Karpas-422 (cell line): Measurements from ENCODE around the gene SPANXN2. TPM values are rescaled to one million over a fixed set of nuclear protein-coding genes. Genes with fewer than 3 reads are reported as not detected.
"Not testable (repeated sequence)": the region's sequence is repeated elsewhere in the genome, so short reads cannot be mapped to it uniquely, and the experiment has no call there.

Experiments used
- DNase-seq: peaks from one replicate; pipeline ENCODE4 v3.0.0-alpha.2; 2015
- H2AFZ ChIP-seq: fragments of 200-600 bp; sonication (generic); 2 replicates; pipeline ENCODE4 v1.6.1; 2014; ENCODE audit warnings: antibody characterized with exemption, low read length, mixed read lengths
- H3K27ac ChIP-seq: fragments of 200-600 bp; sonication (generic); 2 replicates; pipeline ENCODE4 v1.5.1; 2014; ENCODE audit warnings: mild to moderate bottlenecking, low read length, moderate library complexity
- H3K27me3 ChIP-seq: fragments of 200-600 bp; sonication (generic); 2 replicates; pipeline ENCODE4 v1.6.1; 2014; ENCODE audit warnings: low read length, mixed read lengths
- H3K36me3 ChIP-seq: fragments of 200-600 bp; sonication (generic); 2 replicates; pipeline ENCODE4 v1.6.1; 2014; ENCODE audit warnings: low read length, mixed read lengths; ENCODE audit not compliant: insufficient read depth
- H3K4me1 ChIP-seq: fragments of 200-600 bp; sonication (generic); 2 replicates; pipeline ENCODE4 v1.6.1; 2014; ENCODE audit warnings: mild to moderate bottlenecking, low read length, mixed read lengths
- H3K4me2 ChIP-seq: fragments of 200-600 bp; sonication (generic); 2 replicates; pipeline ENCODE4 v1.6.1; 2014; ENCODE audit warnings: low read length, low read depth, mild to moderate bottlenecking; ENCODE audit not compliant: poor library complexity, severe bottlenecking
- H3K4me3 ChIP-seq: fragments of 200-600 bp; sonication (generic); 2 replicates; pipeline ENCODE4 v1.5.1; 2014; ENCODE audit warnings: mild to moderate bottlenecking, antibody characterized with exemption, low read length, mixed read lengths
- H3K79me2 ChIP-seq: fragments of 200-600 bp; sonication (generic); 2 replicates; pipeline ENCODE4 v1.6.1; 2014; ENCODE audit warnings: mild to moderate bottlenecking, low read length, mixed read lengths
- H3K9ac ChIP-seq: fragments of 200-600 bp; sonication (generic); 2 replicates; pipeline ENCODE4 v1.6.0; 2014; ENCODE audit warnings: low read length
- H3K9me2 ChIP-seq: fragments of 200-600 bp; sonication (generic), shearing (Covaris generic); replicated peaks from 2 replicates; pipeline ENCODE4 v1.6.0; 2014; ENCODE audit warnings: mild to moderate bottlenecking, low read length, moderate library complexity; ENCODE audit not compliant: insufficient read depth
- H3K9me3 ChIP-seq: fragments of 300-700, 200-600 bp; sonication (generic); 2 replicates; pipeline ENCODE4 v1.6.1; 2014; ENCODE audit warnings: low read length, mixed read lengths
- H4K20me1 ChIP-seq: fragments of 200-600 bp; sonication (generic); 2 replicates; pipeline ENCODE4 v1.6.1; 2014; ENCODE audit warnings: mild to moderate bottlenecking, antibody characterized with exemption, low read length, low read depth; ENCODE audit not compliant: insufficient read depth
- total RNA-seq: library from RNA; depleted of rRNA; stranded (reverse); fragments of >200 nt; shearing (Covaris generic); gene quantifications from 2 replicates; pipeline ENCODE4 v1.2.3, GENCODE V29; 2014; ENCODE audit warnings: low replicate concordance; rRNA removed

Gene SPANXN2, protein sequence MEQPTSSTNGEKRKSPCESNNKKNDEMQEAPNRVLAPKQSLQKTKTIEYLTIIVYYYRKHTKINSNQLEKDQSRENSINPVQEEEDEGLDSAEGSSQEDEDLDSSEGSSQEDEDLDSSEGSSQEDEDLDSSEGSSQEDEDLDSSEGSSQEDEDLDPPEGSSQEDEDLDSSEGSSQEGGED
- total RNA-seq, result not detected in 2 replicates

DNA sequence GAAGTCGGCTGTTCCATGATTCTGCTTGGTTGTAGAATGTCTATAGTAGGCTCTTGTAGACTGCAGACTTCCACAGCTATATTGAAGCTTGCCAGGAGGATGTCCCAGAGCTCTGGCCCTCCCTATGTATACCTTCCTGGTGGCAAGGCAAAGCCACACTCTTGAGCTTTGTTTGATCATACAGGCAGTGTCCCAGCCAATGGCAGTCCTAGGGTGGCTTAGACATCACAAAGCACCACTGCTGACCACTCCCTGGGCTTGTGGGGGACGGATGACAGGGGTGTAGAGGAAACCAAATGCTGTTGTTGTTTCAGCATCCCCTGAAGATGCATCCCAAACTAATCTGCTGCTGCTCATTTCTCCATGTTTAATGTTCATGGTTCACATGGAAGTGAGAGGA, at the start of gene SPANXN2:
Gene SPANXN2 (minus strand): TSS at position 101 of the 400 bp plus-strand sequence. CDS start 84 bp downstream, at position 17.
- not testable (repeated sequence) for H3K27ac ChIP-seq, H3K36me3 ChIP-seq, H3K4me2 ChIP-seq, H3K4me3 ChIP-seq, H2AFZ ChIP-seq, H3K9ac ChIP-seq, H3K9me2 ChIP-seq, H4K20me1 ChIP-seq, H3K9me3 ChIP-seq, DNase-seq, H3K27me3 ChIP-seq, H3K79me2 ChIP-seq, H3K4me1 ChIP-seq

DNA sequence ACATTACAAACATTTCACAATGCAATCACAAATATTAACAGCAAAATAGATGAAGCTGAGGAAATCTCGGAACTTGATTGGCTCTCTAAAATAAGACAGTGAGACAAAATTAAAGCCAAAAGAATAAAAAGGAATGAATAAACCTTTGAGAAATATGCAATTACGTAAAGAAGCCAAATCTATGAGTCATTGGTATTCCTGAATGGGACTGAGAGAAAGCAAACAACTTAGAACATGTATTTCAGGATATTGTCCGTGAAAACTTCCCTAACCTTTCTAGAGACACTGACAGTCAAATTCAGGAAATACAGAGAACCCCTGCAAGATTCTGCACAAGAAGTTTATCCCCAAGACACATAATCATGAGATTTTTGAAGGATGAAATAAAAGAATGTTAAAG, 48.4 kb upstream of the SPANXN2 start:
- Histone ChIP-seq H2AFZ (no peak overlapping the region), H3K79me2 (no peaks in the 10 kb centered on the region), H3K4me2 (no peak overlapping the region), H3K4me1 (no peaks in the 10 kb centered on the region), H3K4me3 (no peak overlapping the region), H3K27me3 (no peaks in the 10 kb centered on the region), H3K9me2 (no peaks in the 10 kb centered on the region), H3K27ac (no peak overlapping the region), H3K9me3 (0 out of 2 replicates have a peak, but pooled peaks cover 4% of the 10 kb centered on the region), H4K20me1 (no peaks in the 10 kb centered on the region), H3K36me3 (no peaks in the 10 kb centered on the region), H3K9ac (no peak overlapping the region)
- DNase-seq, result no peak

DNA sequence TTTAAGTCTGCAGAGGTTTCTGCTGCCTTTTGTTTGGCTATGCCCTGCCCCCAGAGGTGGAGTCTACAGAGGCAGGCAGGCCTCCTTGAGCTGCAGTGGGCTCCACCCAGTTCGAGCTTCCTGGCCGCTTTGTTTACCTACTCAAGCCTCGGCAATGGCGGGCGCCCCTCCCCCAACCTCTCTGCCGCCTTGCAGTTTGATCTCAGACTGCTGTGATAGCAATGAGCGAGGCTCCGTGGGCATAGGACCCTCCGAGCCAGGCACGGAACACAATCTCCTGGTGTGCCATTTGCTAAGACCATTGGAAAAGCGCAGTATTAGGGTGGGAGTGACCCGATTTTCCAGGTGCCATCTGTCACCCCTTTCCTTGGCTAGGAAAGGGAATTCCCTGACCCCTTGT, 47.2 kb upstream of the SPANXN2 start:
- not testable (repeated sequence) for H3K36me3 ChIP-seq, H4K20me1 ChIP-seq, H3K79me2 ChIP-seq, H3K4me1 ChIP-seq, H3K27ac ChIP-seq, H2AFZ ChIP-seq, H3K9ac ChIP-seq, DNase-seq, H3K9me3 ChIP-seq, H3K4me3 ChIP-seq, H3K9me2 ChIP-seq, H3K27me3 ChIP-seq, H3K4me2 ChIP-seq

DNA sequence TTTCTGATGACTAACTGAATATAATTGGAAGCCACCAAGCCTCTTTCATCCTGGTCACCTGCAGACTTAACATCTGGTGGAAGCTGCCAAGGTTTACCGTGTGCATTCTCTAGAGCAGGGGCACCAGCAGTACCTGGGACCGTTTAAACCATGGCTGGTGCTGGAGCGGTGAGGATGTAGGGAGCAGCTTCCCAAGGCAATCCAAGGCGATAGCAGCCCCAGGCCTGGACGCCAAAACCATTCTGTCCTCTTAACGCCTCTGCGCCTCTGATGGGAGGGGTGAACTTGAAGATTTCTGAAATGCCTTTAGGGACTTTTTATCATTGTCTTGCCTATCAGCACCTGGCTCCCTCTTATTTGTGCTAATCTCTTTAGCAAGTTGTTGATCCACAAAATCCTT, 37.3 kb upstream of the SPANXN2 start:
- no peaks in the 10 kb centered on the region for H3K27me3 ChIP-seq
- no peak overlapping the region for H2AFZ ChIP-seq
- H3K4me2 ChIP-seq, result no peak overlapping the region
- DNase-seq, result no peak
- H3K9me3 ChIP-seq, result peaks cover 5% of the 10 kb centered on the region
- no peaks in the 10 kb centered on the region for H3K9me2 ChIP-seq
- no peak overlapping the region for H3K27ac ChIP-seq
- H3K4me1 ChIP-seq, result no peaks in the 10 kb centered on the region
- no peaks in the 10 kb centered on the region for H4K20me1 ChIP-seq
- no peak overlapping the region for H3K4me3 ChIP-seq
- H3K9ac ChIP-seq, result no peak overlapping the region
- no peaks in the 10 kb centered on the region for H3K36me3 ChIP-seq
- no peaks in the 10 kb centered on the region for H3K79me2 ChIP-seq

DNA sequence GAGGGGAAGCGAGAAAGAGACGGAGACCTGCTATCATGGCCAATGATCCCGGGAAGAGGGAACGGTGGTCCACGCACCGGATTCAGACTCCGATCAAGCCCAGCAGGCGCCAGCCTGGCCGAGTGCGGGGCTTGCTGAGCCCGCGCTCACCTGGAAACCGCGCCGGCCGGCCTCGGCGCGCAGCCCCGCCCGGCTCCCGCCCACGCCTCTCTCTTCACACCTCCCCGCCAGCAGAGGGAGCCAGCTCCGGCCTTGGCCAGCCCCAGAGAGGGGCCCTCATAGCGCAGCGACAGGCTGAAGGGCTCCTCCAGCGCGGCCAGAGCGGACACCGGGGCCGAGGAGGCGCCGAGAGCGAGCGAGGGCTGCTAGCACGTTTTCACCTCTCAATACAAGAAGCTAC, 36.8 kb upstream of the SPANXN2 start:
- no peaks in the 10 kb centered on the region for H3K4me1 ChIP-seq
- no peak overlapping the region for H3K27ac ChIP-seq
- no peak for DNase-seq
- H3K79me2 ChIP-seq, result no peaks in the 10 kb centered on the region
- no peak overlapping the region for H2AFZ ChIP-seq
- H3K4me2 ChIP-seq, result no peak overlapping the region
- H3K4me3 ChIP-seq, result no peak overlapping the region
- H3K9ac ChIP-seq, result no peak overlapping the region
- H3K9me3 ChIP-seq, result peaks cover 5% of the 10 kb centered on the region
- H4K20me1 ChIP-seq, result no peaks in the 10 kb centered on the region
- H3K36me3 ChIP-seq, result no peaks in the 10 kb centered on the region
- no peaks in the 10 kb centered on the region for H3K9me2 ChIP-seq
- no peaks in the 10 kb centered on the region for H3K27me3 ChIP-seq

DNA sequence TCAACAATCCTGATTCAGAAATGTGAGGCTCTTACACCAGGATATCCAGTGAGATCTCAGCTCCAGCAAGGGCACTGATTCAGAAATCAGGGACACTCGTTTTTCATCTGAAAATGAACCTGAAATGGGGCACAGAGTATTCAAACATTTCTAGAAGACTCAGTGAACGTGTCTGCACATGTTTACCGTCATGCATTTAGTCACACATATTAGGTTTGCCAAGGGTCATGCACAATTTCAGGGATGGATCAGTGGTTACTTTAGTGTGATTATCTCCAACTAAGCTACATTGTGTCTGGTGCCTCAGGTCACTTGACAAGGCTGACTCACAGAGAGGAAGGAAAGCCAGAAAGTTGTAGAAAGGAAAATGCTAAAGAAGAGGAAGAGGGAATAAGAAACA, 33.6 kb upstream of the SPANXN2 start:
- H3K4me3 ChIP-seq, result no peak overlapping the region
- no peak overlapping the region for H3K9ac ChIP-seq
- DNase-seq, result no peak
- peaks cover 5% of the 10 kb centered on the region for H3K9me3 ChIP-seq
- no peak overlapping the region for H2AFZ ChIP-seq
- no peaks in the 10 kb centered on the region for H3K36me3 ChIP-seq
- no peaks in the 10 kb centered on the region for H3K27me3 ChIP-seq
- no peaks in the 10 kb centered on the region for H3K9me2 ChIP-seq
- H4K20me1 ChIP-seq, result no peaks in the 10 kb centered on the region
- H3K27ac ChIP-seq, result no peak overlapping the region
- H3K4me1 ChIP-seq, result no peaks in the 10 kb centered on the region
- no peaks in the 10 kb centered on the region for H3K79me2 ChIP-seq
- H3K4me2 ChIP-seq, result no peak overlapping the region

DNA sequence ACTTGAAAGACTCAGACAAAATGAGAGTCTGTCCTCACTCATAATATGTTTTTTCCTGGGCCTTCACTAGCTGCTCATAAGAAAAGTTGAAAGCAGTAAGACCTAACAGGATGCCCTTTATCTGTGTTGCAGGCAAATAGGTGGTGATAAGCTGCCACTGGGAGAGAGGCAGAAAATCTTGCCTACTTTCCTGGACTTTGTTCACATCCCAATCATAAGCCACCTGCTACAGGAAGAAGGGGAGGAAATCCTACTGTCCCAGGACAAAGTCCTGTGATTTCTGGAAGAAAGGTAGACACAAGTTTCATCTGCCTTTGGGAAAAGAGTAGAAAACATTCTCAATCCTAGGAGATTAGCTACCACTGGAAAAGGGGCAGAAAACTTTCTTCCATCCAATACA, 13.3 kb upstream of the SPANXN2 start:
- no peak overlapping the region for H3K27ac ChIP-seq
- H2AFZ ChIP-seq, result no peak overlapping the region
- H3K9ac ChIP-seq, result no peak overlapping the region
- H3K4me1 ChIP-seq, result no peaks in the 10 kb centered on the region
- no peaks in the 10 kb centered on the region for H3K36me3 ChIP-seq
- H3K27me3 ChIP-seq, result no peaks in the 10 kb centered on the region
- H4K20me1 ChIP-seq, result no peaks in the 10 kb centered on the region
- no peak overlapping the region for H3K4me3 ChIP-seq
- no peak for DNase-seq
- no peak overlapping the region for H3K4me2 ChIP-seq
- no peaks in the 10 kb centered on the region for H3K79me2 ChIP-seq
- H3K9me3 ChIP-seq, result peaks cover 15% of the 10 kb centered on the region
- H3K9me2 ChIP-seq, result no peaks in the 10 kb centered on the region

DNA sequence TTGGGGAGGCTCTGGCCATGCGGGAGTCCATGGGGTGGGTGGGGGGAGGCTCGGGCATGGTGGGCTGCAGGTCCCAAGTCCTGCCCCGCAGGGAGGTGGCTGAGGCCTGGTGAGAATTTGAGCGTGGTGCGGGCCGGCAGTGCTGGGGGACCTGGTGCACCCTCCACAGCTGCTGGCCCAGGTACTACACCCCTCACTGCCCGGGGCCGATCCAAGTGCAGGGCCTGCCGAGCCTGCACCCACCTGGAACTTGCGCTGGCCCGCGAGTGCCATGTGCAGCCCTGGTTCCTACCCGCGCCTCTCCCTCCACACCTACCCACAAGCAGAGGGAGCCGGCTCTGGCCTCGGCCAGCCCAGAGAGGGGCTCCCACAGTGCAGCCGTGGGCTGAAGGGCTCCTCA, 5.7 kb upstream of the SPANXN2 start:
- H3K27ac ChIP-seq, result no peak overlapping the region
- no peak overlapping the region for H3K4me2 ChIP-seq
- H3K27me3 ChIP-seq, result no peaks in the 10 kb centered on the region
- H3K4me3 ChIP-seq, result no peak overlapping the region
- H3K9me3 ChIP-seq, result peaks cover 2% of the 10 kb centered on the region; the same call in 1 of the 2 replicates
- H4K20me1 ChIP-seq, result no peaks in the 10 kb centered on the region
- H3K36me3 ChIP-seq, result no peaks in the 10 kb centered on the region
- no peaks in the 10 kb centered on the region for H3K9me2 ChIP-seq
- no peak for DNase-seq
- H3K4me1 ChIP-seq, result no peaks in the 10 kb centered on the region
- no peak overlapping the region for H2AFZ ChIP-seq
- no peaks in the 10 kb centered on the region for H3K79me2 ChIP-seq
- H3K9ac ChIP-seq, result no peak overlapping the region

DNA sequence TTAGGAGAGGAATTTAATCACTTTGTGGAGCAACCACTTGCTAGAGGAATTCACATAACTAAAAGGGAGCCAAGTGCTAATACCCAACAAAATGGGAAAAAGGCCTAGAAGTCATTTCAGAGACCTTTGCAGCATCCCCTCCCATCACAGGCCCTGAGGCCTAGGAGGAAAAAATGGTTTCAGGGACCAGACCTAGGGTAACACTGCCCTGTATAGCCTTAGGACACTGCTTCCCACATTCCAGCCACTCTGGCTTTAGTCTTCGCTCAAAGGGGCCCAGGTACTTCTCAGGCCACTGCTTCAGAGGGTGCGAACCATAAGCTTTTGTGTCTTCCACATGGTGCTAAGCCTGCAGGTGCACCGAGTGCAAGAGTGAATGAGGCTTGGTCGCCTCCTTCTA, 19.1 kb downstream of the SPANXN2 start:
- H3K27me3 ChIP-seq, result no peaks in the 10 kb centered on the region
- H3K9ac ChIP-seq, result no peak overlapping the region
- DNase-seq, result no peak
- no peaks in the 10 kb centered on the region for H3K79me2 ChIP-seq
- no peak overlapping the region for H3K4me3 ChIP-seq
- no peaks in the 10 kb centered on the region for H3K9me2 ChIP-seq
- no peaks in the 10 kb centered on the region for H3K36me3 ChIP-seq
- H3K4me2 ChIP-seq, result no peak overlapping the region
- H3K9me3 ChIP-seq, result peaks cover 12% of the 10 kb centered on the region
- no peaks in the 10 kb centered on the region for H4K20me1 ChIP-seq
- no peak overlapping the region for H3K27ac ChIP-seq
- H3K4me1 ChIP-seq, result no peaks in the 10 kb centered on the region
- no peak overlapping the region for H2AFZ ChIP-seq
